NCI-H2196 (cell line): Measurements from ENCODE around the gene TEX47.

ENCODE experiments used
- DNase-seq: peaks from one replicate; lab custom pipeline; 2025; ENCODE audit not compliant: unreplicated experiment; lab: John Stamatoyannopoulos, UW

The TEX47 gene

DNA sequence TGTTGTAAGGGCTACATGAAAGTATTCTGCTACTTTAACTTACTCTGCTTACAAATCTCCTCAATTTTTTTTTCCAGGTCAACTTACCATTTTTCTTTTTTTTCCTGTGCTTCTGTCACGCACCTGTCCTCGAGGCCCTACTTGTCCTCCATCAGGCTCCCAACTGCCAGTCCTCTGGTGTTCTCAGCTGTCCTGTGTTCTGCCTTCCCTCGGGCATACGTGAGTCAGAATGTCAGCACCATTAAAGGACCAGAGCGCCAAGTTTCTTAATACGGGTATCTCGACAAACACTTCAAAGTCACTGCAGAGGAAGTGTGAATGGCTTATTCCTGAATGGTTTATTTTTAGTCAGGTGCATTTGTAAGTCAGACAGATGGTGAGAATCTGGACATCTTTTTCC is at the start of gene TEX47:
Gene TEX47 (minus strand): TSS at position 185 of the 400 bp plus-strand sequence. CDS start 795 bp downstream, outside the sequence.
- DNase-seq, result no peak

- no peak for DNase-seq
Measured at GRCh38 chr7:88845091-88845490, 49.6 kb upstream of the TEX47 start.

DNA sequence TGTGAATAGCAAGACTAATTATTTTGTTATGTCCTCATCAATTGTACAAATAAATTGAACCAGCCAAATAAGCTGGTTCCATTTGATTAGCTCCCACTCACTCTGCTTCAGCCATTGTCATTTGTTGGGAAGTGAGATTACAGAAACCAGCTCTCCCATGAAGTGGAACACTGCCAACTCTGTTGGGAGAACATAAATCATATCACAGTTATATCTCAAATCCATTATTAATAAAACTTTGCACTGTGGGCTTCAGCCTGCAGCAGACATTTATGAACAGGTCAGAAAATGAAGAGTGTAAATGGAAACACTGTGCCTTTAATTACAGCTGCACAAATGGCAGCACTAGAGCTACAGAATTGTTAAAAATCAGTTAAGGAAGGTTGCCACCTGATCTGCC is 46.7 kb upstream of the TEX47 start:
- DNase-seq, result no peak

DNA sequence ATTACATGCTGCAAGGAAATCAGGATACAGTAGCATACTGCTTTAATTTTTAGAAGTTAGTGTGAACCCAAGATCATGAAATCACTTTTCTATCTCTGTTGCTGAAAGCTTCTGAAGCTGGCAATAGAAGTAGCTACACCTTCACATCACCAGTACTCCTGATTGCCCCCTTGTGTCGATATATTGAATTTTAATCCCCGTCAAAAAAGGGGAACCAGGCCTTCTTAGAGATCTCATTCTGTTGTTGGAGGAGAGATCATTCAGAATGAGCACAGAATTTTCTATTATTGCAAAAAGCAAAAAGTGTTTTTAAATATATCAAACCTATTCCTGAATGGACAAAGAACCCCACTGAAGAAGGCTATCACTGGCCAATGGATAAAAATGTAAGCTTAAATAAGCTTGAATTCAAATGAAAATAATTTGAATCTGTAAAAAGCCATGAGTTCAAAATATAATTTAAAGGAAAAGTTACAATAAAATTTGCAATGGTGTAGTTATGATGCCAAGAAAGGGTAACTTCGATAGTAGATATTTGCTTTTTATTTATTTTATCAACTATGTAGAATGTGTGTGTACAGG is 39.7 kb upstream of the TEX47 start:
- peak; percentile 14 for DNase-seq

- no peak for DNase-seq
Measured at GRCh38 chr7:88826222-88826621, 30.7 kb upstream of the TEX47 start.

- no peak for DNase-seq
Measured at GRCh38 chr7:88818552-88818951, 23.0 kb upstream of the TEX47 start.

GRCh38 chr7:88806280-88807037 is 10.9 kb upstream of the TEX47 start:
- DNase-seq, result no peak

- DNase-seq, result no peak
Measured at GRCh38 chr7:88801046-88801445, 5.5 kb upstream of the TEX47 start.

DNA sequence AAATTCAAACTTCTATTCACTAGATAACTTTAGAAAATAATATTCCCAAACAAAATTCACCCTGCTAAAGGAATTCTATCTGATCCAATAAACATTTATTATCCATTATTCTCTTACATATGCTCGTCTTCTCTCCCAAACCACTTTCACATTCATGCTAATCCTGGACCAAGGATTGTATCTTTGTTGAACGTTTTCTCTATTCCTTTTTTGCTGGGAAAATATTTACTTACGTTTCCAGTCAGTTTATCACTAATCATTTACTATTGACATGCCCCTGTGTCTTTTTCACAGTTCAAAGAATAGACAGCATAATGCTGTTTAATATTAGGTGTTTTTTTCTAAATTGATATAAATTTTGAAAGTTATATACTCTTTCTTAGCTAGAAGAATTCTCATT is 3.2 kb downstream of the TEX47 start:
- no peak for DNase-seq

- no peak for DNase-seq
Measured at GRCh38 chr7:88791891-88792290, 3.6 kb downstream of the TEX47 start.

GRCh38 chr7:88789480-88790064 is 6.0 kb downstream of the TEX47 start:
- peak; percentile 12 for DNase-seq

- no peak for DNase-seq
Measured at GRCh38 chr7:88787777-88788176, 7.8 kb downstream of the TEX47 start.

DNA sequence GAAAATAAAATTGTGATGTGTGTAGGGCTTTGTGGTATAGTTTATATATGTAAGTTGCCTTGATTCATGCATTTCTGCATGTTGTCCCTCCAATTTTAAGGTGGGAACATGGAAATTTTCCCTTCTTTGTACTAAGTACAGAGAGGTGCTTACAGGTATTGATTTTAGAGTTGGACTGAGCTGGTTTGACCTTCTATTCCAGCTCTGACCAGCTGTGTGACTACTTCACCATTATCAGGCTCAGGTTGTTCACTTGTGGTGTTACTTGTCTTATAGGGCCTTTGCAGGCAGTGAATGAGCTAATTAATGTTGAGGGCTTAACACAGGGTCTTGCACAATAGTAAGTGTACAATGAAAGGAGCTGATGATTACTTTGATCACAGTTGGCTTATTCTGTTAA is 19.7 kb downstream of the TEX47 start:
- DNase-seq, result no peak

- DNase-seq, result no peak
Measured at GRCh38 chr7:88772776-88773175, 22.8 kb downstream of the TEX47 start.

DNA sequence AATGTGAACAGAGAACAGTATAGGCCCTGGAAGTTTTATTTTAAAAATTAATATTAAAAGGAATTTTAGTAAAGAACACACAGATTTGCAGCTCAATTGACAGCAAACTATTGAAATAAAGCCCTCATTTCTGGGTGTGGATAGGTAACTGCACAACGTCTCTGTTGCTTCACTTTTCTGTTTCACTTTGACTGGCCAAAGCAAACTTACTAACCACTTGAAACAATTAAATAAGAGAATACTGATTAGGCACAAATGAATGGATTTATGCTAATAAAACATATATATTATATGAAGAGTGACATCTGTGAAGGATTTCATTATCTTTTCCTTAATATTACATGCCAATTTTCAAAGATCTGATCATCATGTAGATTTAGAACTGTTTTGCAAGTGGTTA is 24.1 kb downstream of the TEX47 start:
- DNase-seq, result no peak

DNA sequence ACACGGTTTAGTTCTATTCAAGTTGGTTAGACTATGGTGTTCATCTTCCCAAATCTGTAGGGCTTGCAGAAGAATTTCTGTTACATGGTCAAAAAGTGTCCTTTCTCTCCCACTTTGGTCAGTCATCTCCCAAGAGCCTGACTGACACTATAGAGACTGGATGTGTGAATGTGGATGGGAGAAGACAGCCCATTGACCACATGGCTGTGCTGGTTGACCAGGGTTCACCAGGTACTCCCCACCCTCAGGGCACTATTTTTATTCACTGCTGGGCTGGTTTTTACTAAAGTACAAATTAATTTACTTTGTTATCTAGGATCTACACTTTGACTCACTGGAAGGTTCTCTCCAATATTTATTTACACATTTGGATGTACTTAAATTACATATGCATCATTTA is 33.8 kb downstream of the TEX47 start:
- DNase-seq, result no peak

GRCh38 chr7:88760136-88760515 is 35.4 kb downstream of the TEX47 start:
- no peak for DNase-seq

GRCh38 chr7:88759230-88760135 is 36.1 kb downstream of the TEX47 start, which contains the start of gene ZNF804B:
TSS of gene ZNF804B (plus strand) at chr7:88759700. CDS start at chr7:88759977, 277 bp downstream.
- no peak for DNase-seq

DNA sequence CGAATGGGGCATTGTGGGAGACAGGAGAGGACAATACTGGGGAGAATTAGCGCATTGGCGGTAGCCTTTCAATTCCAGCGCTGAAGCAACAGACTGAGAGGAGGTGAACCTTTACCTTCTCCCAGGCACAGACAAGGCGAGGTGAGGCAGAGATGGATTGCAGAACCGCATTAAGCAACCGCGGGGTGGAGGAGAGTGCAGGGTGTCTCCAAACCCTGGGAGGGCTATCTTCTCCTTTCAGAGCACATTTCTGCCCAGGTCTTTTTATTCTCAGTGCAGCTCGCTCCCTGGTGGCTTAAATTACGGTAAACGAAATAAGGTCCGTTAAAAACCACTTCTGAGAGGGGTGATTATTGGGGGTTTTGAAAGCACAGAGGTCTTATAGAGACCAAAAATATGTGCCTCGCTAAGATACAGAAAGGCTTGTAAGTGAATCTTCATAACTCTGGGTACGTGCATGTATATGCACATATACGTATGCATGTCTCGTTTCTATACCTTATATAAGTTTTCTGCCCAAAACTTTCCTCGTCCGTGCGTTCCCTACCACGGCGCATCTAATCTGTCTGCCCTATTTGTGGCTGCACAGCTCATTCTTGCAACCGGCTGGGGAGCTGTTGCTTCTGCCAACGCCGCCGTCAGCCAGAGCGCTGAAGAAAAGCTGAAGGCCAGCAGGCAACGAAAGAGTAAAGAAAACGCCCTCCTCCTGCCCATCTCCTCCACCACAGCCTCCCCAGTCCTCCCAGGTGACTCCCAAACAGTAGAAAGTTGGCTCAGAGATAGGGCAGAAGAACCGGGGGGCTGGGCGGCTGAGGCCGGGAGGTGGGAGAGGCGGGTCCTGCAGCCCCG is 36.9 kb downstream of the TEX47 start:
- DNase-seq, result no peak

- no peak for DNase-seq
Measured at GRCh38 chr7:88757371-88757770, 38.2 kb downstream of the TEX47 start.
